ENCODE data around the gene VPS13A. TPM values are rescaled to one million over a fixed set of nuclear protein-coding genes. Genes with fewer than 3 reads are reported as not detected.

VPS13A gene
- total and polyA plus RNA-seq, 10 donors, result 7.5 to 90.9 (median 56.5) TPM

GRCh38 chr9:77375956-77376532, 198.7 kb downstream of the VPS13A start:
- TF ChIP-seq POLR2AphosphoS5 (IDR thresholded peaks at IDR 0.05) (no peak), CTCF (IDR thresholded peaks at IDR 0.05 in 8 of 11, conservative IDR thresholded peaks at IDR 0.05 in 3 of 11) (no peak), POLR2A (IDR thresholded peaks at IDR 0.05) (no peak)
- 95 to 99% (median 97%) methylated on average over 6 of the region's 6 CpGs for WGBS, 5 donors
- Histone ChIP-seq H3K9me3 (no peaks in the 10 kb centered on the region), H3K4me1 (no peaks in the 10 kb centered on the region), H3K27me3 (replicated peaks in 1 of 7) (no peaks in the 10 kb centered on the region), H3K4me3 (no peak overlapping the region), H3K36me3 (peaks cover 0 to 16% (median 4%) of the 10 kb centered on the region in 6 donors), H3K27ac (no peak overlapping the region)
- intact Hi-C loops (cut with DNase I; ENCODE audit: low total_unique reads), result no loop called here
- DNase-seq, result no peak

GRCh38 chr9:77384406-77384805, 207.1 kb downstream of the VPS13A start:
- H3K4me1 ChIP-seq, result peaks cover 0 to 4% (median 0%) of the 10 kb centered on the region in 6 donors
- H3K27me3 ChIP-seq (replicated peaks in 1 of 7), result no peaks in the 10 kb centered on the region
- intact Hi-C loops (cut with DNase I; ENCODE audit: low total_unique reads), result no loop called here

GRCh38 chr9:77386187-77386586, 208.9 kb downstream of the VPS13A start:
- no peaks in the 10 kb centered on the region for H3K27me3 ChIP-seq (replicated peaks in 1 of 7)
- H3K4me3 ChIP-seq, result no peak overlapping the region
- H3K9me3 ChIP-seq, result no peaks in the 10 kb centered on the region
- DNase-seq, result no peak
- no peak overlapping the region for H3K27ac ChIP-seq
- 39 to 65% (median 40%) methylated on average over 1 of the region's 1 CpG for WGBS, 5 donors
- H3K36me3 ChIP-seq, result peaks cover 0 to 45% (median 3%) of the 10 kb centered on the region in 6 donors
- TF ChIP-seq POLR2AphosphoS5 (IDR thresholded peaks at IDR 0.05) (no peak), CTCF (IDR thresholded peaks at IDR 0.05 in 8 of 11, conservative IDR thresholded peaks at IDR 0.05 in 3 of 11) (no peak), POLR2A (IDR thresholded peaks at IDR 0.05) (no peak)
- intact Hi-C loops (cut with DNase I; ENCODE audit: low total_unique reads), result no loop called here
- H3K4me1 ChIP-seq, result peaks cover 0 to 4% (median 0%) of the 10 kb centered on the region in 6 donors

More at GRCh38 chr9:77384406-77384805, 207.1 kb downstream of the VPS13A start:
- no peak for DNase-seq
- Histone ChIP-seq H3K4me3 (no peak overlapping the region), H3K36me3 (peaks cover 0 to 42% (median 3%) of the 10 kb centered on the region in 6 donors), H3K9me3 (no peaks in the 10 kb centered on the region), H3K27ac (no peak overlapping the region)
- no peak for TF ChIP-seq POLR2A (IDR thresholded peaks at IDR 0.05)
- no peak for TF ChIP-seq CTCF (IDR thresholded peaks at IDR 0.05 in 8 of 11, conservative IDR thresholded peaks at IDR 0.05 in 3 of 11)

GRCh38 chr9:77391834-77392233, 214.5 kb downstream of the VPS13A start:
- peaks cover 0 to 17% (median 0%) of the 10 kb centered on the region in 6 donors for H3K36me3 ChIP-seq
- H3K9me3 ChIP-seq, result no peaks in the 10 kb centered on the region
- 96 to 98% (median 97%) methylated on average over 3 of the region's 3 CpGs for WGBS, 5 donors
- H3K4me3 ChIP-seq, result no peak overlapping the region
- H3K4me1 ChIP-seq, result no peaks in the 10 kb centered on the region
- TF ChIP-seq POLR2A (IDR thresholded peaks at IDR 0.05), result no peak
- H3K27me3 ChIP-seq (replicated peaks in 1 of 7), result no peaks in the 10 kb centered on the region
- intact Hi-C loops (cut with DNase I; ENCODE audit: low total_unique reads), result no loop called here
- no peak for DNase-seq
- no peak overlapping the region for H3K27ac ChIP-seq
